Stimulated activated CD4-positive, alpha-beta T cell treated with anti-CD3 and anti-CD28 coated beads, Interleukin-4, amount 100 ng/mL, for 1 hour (primary cell): ENCODE data around the gene ATP11B.
"Not testable (repeated sequence)": the region's sequence is repeated elsewhere in the genome, so short reads cannot be mapped to it uniquely, and the experiment has no call there.

Experiments used
- DNase-seq: peaks from one replicate; pipeline ENCODE4 v3.0.0-alpha.2; 2020

ATP11B gene

GRCh38 chr3:182796310-182796709 is 3.0 kb downstream of the ATP11B start:
- no peak for DNase-seq

DNA sequence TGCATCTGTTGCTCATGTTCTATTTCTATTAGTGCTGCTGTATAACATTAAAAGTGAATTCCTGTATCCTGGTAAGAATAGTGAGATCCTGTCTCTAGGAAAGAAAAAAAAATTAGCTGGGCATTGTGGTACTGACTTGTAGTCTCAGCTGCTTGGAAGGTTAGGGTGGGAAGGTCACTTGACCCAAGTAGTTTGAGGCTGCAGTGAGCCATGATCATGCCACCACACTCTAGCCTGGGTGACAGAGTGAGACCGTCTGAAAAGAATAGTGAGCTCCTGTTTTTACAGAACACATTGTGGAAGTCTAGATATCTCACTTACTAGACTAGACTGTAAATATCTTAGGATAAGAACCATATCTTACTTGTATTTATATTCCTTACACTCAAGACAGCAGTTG is 4.6 kb downstream of the ATP11B start:
- no peak for DNase-seq

- not testable (repeated sequence) for DNase-seq
These were observed 5.8 kb downstream of the ATP11B start for GRCh38 chr3:182799143-182799542.

- DNase-seq = no peak
These were observed 7.2 kb downstream of the ATP11B start for GRCh38 chr3:182800508-182800907.

DNA sequence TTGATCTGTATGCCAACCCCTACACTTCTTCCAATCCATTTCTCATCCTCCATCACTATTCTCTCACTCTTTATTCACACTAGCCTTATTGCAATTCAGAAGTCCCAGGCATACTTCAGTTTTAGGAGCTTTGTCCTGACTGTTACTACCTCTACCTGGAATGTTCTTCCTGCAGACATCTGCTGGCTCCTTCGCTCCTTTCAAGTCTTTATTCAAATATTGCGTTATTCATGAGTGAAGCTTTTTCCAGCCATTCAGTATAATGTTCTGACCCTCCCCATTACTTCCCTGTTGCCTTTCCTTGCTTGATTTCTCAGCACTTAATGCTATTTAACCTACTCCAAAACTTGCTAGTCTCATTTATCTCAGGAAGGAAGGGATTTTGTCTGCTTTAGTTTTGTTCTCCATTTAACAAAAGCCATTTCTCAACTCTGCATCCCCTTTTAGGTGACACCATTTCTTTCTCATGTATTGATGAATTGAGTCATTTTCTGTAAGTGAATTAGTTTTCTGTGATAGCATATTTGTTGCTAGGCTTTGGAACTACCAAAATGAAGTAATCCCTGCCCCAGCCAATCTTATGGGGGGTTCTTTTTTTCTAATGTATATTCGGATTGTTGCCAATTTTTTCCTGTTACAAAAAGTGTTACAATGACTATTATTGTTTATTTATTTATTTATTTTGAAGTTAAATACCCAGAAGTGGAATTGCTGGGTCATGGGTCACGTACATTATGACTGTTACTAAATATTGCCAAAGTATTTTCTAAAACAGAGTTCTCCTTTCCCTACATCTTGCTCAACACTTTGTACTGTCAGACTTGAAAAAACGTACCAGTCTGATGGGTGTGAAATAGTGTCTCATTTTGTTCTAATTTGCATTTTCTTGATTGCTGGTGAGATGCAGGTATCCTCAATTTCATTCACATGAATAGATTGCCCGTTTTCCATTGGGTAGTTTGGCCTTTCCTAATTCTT is 9.4 kb downstream of the ATP11B start:
- DNase-seq = no peak

- no peak for DNase-seq
These were observed 10.3 kb downstream of the ATP11B start for GRCh38 chr3:182803596-182803995.

GRCh38 chr3:182807061-182807460 is 13.8 kb downstream of the ATP11B start:
- DNase-seq = no peak

GRCh38 chr3:182808041-182808770 is 14.9 kb downstream of the ATP11B start:
- DNase-seq = no peak

DNA sequence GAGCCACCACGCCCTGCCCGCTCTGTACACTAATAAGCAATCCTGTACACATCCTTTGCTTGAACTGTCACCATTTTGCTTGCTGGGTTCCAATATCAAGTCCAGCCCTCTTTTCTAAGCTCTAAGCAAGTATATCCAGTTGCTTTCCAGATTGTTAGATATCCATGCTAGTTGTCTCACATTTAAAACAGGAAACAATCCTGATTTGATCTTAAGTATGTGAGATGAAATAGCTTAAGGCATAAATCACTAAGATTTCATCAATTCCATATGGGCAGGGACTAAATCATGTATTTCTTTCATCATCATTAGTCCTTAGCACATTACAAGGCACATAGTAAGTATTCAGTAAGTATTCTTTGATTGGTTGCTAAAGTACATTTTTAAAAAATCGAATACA is 16.2 kb downstream of the ATP11B start:
- no peak for DNase-seq

- no peak for DNase-seq
These were observed 17.4 kb downstream of the ATP11B start for GRCh38 chr3:182810574-182811268.

DNA sequence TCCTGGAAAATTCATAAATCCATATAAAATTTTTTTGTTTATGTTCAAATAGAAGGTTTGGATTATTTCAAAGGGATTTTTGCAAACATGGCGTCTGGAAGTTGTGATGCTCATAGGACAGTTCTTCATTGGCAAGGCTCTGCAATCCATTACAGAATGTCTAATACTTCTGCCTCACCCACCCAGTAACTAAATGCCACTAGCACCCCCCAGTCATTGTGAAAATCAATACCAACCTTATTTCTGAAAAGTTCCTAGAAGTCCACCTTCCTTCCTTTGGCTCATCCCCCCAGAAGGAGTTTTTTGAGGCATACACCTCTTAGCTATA is 17.9 kb downstream of the ATP11B start:
- DNase-seq = no peak

DNA sequence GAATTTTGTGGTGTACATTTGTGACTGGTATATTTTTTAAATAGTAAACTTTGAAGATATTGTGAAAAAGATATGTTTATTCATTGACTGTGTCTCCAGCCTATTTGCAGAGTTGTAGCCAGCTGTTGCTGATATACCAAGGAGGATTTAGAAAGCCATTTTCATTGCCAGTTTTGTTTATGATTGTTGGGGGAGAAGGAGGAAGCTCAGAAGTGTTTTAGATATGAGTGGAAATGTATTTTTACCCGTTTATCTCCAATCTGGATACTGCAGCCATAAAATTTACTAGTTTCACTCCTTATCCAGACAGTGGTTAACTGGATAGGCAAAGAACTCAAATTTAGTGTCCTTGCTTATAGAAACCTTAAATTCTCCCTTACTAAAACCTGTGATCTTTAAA is 18.8 kb downstream of the ATP11B start:
- DNase-seq = no peak

DNA sequence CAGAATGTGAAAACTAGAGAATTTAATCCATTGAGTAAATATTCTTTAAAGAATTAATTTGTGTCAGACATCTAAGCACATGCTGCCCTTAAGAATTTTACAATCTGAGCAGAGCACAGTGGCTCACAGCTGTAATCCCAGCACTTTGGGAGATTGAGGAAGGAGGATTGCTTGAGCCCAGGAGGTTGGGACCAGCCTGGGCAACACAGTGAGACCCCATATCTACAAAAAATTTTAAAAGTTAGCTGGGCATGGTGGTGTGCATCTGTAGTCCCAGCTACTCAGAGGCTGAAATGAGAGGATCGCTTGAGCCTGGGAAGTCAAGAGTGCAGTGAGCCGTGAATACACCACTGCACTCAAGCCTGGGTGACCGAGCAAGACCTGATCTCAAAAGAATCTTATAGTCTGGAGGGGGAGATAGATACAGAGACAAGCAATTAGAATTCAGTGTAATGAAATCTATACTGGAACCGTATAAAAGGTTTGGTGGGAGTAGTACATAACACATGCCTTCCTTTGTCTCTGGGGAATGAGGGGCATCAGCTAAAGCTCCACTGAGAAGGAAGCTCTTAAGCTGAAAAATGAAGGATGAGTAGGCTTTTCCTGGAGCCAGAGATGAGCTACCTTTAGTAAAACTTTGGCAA is 21.2 kb downstream of the ATP11B start:
- no peak for DNase-seq

DNA sequence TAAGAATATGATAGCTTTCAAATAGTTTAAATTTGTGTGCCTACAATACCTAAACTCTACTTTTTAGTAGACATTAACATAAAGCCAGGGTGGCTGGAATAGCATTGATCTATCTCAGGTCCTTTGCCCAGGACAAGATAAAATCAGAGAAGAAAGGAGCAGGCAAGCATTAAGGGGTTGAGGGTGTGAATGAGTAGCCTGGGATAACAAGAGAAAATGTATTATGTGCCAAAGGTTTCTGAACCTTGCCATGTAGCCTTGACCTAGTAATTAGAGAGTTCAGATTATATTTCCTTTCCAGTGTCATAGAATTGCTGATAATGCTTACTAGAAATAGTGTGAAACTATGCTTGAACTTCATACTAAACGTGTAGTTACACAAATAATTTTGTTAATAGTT is 22.9 kb downstream of the ATP11B start:
- no peak for DNase-seq

- no peak for DNase-seq
These were observed 25.1 kb downstream of the ATP11B start for GRCh38 chr3:182818296-182818978.

GRCh38 chr3:182821221-182821981 is 28.1 kb downstream of the ATP11B start:
- DNase-seq = no peak

DNA sequence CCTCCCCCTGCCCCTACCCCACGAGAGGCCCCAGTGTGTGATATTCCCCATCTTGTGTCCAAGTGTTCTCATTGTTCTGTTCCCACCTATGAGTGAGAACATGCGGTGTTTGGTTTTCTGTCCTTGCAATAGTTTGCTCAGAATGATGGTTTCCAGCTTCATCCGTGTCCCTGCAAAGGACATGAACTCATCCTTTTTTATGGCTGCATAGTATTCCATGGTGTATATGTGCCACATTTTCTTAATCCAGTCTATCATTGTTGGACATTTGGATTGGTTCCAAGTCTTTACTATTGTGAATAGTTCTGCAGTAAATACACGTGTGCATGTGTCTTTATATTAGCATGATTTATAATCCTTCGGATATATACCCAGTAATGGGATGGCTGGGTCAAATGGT is 29.0 kb downstream of the ATP11B start:
- not testable (repeated sequence) for DNase-seq

DNA sequence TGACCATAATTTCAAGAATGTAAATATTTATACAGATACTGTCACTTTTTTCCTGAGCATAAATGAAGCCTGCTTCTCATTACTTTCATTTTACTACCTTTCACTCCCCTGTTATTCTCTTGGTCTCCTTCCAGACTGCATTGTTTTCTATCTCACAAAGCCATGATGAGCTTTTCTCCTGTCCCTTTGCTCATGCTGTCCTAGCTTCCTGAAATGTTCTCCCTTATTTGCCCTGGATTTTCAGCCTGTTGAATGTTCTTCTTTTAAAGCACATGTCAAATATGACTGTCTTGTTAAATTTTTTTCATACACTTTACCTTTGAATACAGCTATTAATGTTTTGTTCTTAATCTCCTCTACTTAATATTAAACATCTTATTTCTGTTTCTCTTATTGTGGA is 31.7 kb downstream of the ATP11B start:
- DNase-seq = no peak

GRCh38 chr3:182829761-182830405 is 36.6 kb downstream of the ATP11B start:
- DNase-seq = no peak

DNA sequence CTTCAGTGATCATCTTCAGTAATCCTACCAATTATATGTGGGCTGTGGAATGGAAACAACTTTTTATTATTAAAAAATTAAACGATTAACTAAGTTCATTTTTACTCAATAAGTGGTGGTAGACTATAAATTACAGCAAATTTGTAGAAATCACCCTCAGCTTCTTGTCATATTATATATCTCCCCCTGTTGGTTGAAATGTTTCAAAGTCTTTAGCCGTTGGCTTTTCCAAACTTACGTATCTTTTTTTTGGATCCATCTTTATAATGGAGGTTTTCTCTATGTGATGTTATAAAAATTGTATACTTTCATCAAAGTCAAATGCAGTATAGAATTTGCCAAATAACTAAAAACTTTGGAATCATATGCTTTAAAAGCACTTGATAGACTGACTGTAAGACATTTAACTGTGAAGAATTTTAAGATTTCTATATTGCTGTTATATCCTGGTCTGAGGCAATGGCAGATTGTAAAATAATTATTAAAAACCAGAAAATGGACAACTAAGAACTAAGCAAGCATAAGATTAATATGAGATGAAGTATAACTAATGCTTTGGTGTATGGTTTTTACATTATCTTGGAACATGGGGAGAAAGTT is 44.7 kb downstream of the ATP11B start:
- DNase-seq = no peak

GRCh38 chr3:182843478-182843877 is 50.2 kb downstream of the ATP11B start:
- DNase-seq = no peak
